HG02885 (cell line): ENCODE measurements around the gene MESD.

Source experiments
- ATAC-seq: cut with Tn5 transposase; IDR thresholded peaks from one replicate; pipeline ENCODE4 v1.9.1; 2021; ENCODE audit warnings: mild to moderate bottlenecking; ENCODE audit not compliant: unreplicated experiment, poor library complexity

The MESD gene

DNA sequence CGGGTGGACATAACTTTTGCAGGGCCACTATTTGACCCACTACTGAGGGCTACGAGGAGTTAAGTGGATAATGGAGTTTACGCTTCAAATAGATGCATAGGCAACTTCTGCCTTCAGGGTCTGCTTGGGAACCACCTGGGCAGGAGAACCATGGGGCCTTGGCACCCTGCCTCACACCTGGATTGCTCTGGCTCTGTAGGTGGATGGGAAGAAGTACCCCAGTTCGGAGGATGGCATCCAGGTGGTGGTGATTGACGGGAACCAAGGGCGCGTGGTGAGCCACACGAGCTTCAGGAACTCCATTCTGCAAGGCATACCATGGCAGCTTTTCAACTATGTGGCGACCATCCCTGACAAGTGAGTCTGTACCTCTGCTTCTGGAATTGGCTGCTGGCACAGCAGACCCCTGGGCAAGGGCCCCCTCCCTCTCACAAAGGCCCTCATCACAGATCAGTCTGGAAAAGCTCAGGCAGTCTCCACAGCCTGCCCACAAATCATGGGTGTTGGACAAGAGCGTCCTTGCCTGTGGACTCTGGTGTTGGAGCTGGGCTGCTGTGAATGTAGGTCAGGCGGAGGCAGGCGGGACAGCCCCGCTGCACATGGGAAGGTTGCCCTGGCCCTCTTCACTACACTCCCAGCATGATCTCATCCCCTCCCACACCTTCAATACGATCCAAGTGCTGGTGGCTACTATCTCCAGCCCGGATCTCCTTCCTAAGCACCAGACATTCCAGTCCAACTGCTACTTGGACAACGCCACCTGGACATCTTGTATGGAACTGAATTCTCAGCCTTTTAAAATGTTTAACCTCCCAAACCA, 46.7 kb downstream of the MESD start:
- no peak for ATAC-seq

DNA sequence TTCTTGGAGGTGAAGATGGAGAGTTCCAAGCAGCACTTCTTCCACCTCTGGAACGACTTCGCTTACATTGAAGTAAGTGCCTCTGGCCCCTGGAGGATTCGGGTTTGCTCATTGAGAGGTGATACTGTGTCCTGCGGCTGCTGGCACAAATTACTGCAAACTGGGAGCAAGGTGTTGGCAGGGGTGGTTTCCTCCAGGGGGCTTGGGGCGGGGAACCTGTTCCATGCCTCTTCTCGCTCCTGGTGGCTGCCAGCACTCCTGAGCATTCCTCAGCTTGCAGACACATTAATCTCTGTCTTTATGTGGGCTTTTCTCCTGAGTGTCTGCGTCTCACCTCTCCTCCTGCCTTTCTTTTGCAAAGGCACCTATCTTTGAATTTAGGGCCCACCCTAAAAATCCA, 47.4 kb downstream of the MESD start:
- no peak for ATAC-seq

DNA sequence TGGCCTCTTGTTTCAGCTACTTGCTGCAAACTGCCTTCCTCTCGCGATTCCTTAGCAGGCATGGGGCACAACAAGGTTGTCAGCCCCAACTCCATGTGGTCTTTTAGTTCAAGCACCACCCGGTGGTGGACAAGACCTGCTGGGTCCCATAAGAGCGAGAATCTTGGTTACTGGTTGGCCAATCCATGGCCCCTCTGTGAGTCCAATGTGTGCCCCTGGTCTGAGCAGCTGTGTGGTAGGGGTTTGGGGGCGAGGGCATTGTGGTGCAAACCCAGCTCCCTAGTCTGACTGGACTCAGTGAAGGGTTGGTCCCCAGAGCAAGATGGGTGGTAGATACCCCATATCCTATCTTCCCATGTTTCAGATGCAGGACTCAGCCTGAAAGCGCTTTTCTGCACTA, 48.8 kb downstream of the MESD start:
- ATAC-seq: no peak

DNA sequence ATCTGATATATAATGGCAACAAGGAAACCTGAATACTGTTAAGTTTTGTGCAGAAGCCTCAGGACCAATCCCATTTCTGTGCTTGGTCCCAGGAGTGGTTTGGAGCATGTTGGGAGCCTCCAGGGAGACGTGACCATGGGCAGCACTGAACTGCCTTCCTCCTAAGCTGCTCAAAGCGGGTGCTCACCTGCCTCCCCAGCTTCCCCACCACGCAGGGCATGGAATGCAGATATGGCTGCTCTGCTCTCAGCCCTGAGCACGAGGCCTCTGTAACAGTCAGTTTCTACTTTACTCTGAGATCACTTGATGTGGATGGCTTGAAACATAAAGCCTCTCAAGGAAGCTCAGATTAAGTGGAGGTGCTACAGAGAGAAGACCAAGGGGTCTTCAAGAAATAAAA, 49.3 kb downstream of the MESD start:
- no peak for ATAC-seq

DNA sequence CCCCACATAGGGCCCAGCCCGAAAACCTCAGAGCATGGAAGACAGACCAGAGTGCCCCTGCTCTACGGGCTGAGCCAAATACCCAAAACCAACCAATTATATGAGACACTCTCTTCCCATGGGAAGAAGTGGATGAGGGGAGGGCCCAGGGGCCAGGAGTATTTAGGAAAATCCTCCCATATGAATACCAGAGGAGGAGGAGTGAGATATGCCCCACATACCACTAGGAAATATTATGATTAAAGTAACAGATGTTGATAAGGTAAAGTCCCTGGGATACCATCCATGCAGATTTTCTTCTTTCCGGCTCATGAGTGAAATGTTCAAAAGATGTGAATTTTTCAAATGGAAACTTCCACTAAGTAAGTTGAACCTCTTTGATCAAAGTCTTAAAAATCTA, 50.4 kb downstream of the MESD start:
- ATAC-seq: no peak

GRCh38 chr15:80937718-80938117, 51.9 kb downstream of the MESD start:
- no peak for ATAC-seq

DNA sequence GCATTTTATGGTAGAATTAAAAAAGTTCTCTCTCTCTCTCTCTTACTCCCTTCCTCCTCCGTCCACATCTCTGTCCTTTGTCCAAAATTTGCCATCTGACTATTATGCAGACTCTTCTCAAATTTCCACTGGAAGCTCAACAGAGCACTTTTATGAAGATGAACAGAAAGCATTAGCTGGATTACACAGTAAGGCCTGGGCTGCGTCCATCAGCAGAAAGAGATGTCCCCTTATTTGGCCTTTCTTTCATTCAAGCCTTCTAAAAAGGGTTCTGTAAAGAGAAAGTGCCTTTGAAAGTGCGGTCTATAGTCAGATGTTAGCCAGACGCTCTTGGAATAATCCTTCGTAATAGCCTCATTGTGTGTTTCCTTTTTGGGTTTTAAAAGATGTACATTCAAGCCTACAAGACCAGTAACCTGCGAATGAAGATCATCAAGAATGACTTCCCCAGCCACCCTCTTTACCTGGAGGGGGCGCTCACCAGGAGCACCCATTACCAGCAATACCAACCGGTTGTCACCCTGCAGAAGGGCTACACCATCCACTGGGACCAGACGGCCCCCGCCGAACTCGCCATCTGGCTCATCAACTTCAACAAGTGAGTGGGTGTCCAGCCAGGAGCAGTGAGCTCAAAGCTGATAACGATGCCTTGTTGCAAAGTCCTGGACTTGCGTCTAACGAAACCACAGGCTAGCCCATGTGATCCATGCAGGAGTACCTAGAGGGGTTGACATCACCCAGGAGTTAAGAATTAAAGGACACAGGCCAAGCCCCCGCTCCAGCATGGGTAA, 53.1 kb downstream of the MESD start:
- ATAC-seq: no peak

GRCh38 chr15:80934761-80935221, 54.8 kb downstream of the MESD start:
- no peak for ATAC-seq

- no peak for ATAC-seq
Observed at GRCh38 chr15:80932989-80933388, 56.6 kb downstream of the MESD start.

DNA sequence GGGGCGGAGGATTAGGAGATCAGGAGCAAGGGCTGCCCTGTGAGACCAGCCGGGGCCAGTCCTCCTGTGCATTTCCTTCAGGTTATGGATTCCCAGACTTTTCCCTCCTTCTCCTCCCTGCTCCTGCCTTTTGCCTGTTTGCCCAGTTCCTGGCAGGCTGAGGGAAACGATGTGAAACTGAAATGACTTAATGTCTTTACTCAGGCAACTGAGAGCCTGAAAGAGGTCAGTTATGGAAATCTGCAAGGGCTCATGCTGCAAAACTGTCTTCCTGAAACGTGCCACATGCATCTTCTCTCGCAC, 57.2 kb downstream of the MESD start:
- ATAC-seq: no peak

DNA sequence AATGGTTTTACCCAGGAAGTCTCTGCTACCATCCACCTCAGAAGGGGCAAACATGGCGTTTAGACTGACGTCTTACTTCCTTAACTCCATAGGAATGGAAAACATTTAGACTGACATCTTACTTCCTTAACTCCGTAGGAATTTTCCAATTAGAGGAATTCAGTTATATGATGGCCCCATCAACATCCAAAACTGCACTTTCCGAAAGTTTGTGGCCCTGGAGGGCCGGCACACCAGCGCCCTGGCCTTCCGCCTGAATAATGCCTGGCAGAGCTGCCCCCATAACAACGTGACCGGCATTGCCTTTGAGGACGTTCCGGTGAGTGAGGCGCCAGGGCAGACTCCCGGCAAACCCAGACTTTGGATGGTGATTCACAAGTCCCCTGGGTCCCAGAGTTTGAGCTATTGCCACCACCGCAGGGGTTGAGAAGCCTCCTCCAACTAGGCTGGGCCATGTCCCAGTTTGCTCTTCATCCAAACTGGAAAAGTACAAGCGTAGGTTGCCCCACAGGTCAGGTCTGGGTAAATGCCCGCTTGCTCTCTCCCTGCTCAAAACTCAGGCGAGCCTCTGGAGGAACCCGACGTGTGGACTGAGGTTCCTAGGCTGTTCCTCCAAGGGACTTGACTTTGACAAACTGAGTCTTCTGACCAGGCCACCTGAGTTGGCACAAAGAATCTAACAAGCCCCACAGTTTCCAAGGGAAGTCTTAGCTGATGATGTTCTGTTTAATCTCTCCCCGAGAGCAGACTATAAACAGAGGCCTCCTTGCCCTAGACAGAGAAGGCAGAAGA, 57.7 kb downstream of the MESD start:
- no peak for ATAC-seq

GRCh38 chr15:80931191-80931590, 58.4 kb downstream of the MESD start:
- no peak for ATAC-seq

- no peak for ATAC-seq
Observed at GRCh38 chr15:80929689-80930088, 59.9 kb downstream of the MESD start.

DNA sequence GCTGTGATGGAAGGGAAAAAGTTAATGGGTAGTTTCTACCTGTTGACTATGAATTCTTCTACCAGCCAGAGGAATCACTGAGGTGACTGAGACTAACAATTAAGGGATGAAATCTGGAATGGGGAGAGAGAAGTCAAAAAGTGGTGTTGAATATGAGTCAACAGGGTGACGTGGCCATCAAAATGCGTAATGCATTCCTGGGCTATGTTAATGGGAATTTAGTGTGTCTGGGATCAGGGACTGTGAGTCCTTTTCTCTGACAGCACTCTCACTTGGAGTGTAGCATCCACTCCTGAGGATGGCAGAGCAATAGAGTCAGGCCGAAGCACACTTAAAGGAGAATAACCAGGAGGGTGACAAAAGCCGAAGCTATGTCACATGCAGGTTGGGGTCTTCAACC, 60.4 kb downstream of the MESD start:
- no peak for ATAC-seq

DNA sequence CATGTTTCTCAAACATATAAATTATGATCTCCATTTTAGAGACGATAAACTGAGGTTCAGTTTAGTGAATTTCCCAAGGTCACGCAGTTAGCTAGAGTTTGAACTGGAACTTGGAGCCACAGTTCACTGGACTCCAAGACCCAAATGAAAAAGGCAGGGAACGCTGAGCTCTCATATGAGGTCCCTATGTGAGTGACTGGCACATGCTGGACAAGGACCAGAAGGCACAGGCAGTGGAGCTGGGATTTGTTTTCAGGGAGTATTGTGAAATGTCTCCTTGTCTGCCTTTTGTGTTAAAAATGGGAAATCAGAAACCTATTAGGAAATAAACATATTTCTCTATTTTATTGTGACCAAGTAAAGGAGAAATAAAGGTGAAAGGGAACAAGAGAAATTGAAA, 63.5 kb downstream of the MESD start:
- no peak for ATAC-seq

DNA sequence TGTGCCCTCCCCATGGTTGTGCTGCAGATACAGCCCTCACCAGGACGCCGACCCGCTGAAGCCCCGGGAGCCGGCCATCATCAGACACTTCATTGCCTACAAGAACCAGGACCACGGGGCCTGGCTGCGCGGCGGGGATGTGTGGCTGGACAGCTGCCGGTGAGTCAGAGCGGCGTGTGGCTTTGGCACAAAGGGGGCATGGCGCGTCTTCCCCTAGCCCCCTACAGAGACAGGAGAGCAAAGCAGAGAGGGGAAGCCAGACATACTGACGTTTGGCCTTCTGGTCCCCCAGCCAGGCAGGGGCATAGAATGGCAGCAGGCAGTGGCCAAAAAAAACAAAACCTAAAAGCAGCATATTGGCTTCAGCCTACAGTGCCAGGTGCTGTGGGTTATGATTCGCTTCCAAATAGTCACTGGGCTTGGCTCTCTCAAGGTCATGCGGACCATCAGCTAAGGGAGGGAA, 64.0 kb downstream of the MESD start:
- no peak for ATAC-seq

GRCh38 chr15:80924278-80924677, 65.3 kb downstream of the MESD start:
- no peak for ATAC-seq

GRCh38 chr15:80923668-80924067, 66.0 kb downstream of the MESD start:
- no peak for ATAC-seq

GRCh38 chr15:80921736-80922410, 67.7 kb downstream of the MESD start:
- ATAC-seq: no peak

- no peak for ATAC-seq
Observed at GRCh38 chr15:80920271-80920699, 69.3 kb downstream of the MESD start.
